ENCODE measurements around the gene RPL9.
A peak's percentile ranks its signal among the peaks of the same experiment; 100 is the strongest.
"Not testable (repeated sequence)": the region's sequence is repeated elsewhere in the genome, so short reads cannot be mapped to it uniquely, and the experiment has no call there.

The RPL9 gene

GRCh38 chr4:39464886-39465501 lies 6.3 kb upstream of the RPL9 start:
- no peak for FAIRE-seq

DNA sequence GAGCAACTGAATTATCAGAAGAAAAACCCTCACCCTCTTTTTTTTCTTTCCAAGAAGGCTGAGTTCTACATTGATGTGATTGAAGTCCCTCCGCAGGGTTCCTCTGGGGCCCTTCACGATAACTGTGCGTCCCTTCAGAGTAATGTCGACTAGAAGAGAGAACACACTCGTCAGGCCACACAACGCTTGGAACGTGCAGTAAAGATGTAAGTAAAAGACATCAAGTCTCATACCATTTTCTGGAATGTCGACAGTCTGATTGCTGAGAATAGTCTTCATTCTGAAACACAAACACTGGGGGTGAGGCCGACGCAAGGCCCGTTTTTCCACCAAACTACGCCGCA lies 589 bp downstream of the RPL9 start:
- not testable (repeated sequence) for FAIRE-seq

DNA sequence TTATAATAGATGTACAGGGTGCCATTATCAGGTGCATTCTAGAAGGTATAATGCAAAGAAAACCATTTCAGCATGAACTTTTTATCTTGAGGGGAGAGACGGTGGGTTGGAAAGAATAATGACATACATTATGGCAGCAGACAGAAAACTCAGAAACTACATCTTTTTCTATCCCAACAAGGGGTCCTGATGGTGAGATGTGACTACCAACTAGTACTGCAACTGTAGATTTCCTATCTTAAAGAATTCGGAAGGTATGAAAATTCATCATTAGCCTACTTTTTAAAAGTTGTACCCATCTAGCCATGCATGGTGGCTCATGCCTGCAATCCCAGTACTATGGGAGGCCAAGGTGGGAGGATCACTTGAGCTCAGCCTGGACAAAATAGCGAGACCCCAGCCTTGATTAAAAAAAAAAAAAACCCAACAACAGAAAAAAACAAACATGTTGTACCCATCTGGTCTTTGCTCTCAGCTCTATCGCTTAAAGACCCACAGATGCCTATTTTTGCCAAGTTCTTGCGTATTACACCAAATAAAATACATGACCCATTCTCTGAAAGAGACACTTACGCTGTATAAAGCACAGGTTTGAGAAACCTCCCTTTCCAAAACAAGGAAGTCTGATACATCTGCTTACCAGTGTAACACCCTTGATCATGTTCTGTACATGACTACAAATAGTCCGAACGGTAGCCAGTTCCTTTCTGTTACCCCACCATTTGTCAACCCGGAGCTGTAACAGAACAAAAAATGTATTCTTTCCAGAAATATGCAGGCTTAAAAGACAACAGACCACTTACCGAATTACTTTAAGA lies 1.6 kb downstream of the RPL9 start:
- FAIRE-seq = no peak

DNA sequence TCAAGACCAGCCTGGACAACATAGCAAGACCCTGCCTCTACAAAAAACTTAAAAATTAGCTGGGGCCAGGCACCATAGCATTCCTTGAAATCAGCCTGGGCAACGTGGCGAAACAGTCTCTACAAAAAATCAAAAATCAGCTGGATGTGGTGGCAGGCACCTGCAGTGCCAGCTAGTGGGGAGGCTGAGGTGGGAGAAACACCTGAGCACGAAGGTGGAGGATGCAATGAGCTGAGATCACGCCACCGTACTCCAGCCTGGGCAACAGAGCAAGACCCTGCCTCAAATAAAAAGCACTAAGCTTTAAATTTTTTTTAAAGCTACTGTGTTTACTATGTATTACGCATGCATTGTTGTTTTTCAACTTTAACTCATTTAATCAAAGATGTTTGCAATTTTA lies 3.2 kb downstream of the RPL9 start:
- FAIRE-seq = no peak

GRCh38 chr4:39453738-39454137 lies 5.0 kb downstream of the RPL9 start:
- no peak for FAIRE-seq

DNA sequence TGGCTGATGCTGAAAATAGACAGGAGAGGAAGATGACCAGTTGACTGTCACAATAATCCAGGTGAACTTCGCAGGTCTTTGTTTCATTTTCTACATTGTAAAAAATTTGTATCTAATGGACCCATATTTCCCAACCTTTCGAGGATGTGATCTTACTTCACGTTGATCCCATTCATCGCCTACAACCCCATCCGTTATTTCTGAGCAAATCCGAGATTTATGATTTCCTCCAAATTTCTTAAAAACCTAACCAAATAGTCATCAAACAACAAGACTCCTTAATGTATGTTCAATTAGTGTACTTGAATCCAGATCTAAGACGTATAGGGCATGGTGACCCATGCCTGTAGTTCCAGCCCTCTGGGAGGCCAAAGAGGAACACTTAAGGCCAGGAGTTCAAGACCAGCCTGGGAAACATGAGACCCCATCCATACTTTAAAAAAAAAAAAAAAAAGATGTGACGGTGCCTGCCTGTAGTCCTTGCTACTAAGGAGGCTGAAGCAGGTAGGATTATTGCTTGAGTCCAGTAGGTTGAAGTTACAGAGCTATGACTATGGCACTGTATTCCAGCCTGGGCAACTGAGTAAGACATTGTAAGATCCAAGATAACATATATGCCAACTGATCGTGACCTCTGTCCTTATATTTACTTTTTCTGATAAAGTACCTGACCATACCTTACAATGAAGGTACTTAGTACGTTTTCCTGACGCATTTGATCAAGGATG lies 5.7 kb downstream of the RPL9 start:
- FAIRE-seq = no peak

GRCh38 chr4:39452153-39452859 lies 6.4 kb downstream of the RPL9 start:
- no peak for FAIRE-seq

DNA sequence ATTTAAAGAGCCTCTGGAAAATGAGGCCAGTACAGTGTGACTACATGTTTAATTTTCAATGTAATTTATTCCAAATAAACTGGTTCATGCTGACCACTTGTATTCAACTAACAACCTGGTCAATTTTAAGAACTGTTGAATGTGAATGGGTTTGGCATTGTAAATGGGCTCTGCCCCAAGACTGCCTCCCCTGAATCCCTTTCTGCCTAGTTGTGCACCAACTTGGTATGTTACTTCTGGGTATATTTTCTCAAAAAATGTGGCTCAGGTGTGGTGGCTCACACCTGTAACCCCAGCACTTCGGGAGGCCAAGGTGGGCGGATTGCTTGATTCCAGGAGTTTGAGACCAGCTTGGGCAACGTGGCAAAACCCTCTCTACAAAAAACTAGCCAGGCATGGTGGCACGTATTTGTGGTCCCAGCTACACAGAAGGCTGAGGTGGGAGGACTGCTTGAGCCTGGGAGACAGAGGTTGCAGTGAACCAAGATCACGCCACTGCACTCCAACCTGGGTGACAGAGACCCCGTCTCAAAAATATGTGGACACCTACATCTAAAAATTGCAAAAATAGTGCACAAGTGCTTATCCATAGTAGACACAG lies 7.2 kb downstream of the RPL9 start:
- no peak for FAIRE-seq

GRCh38 chr4:39450618-39451017 lies 8.1 kb downstream of the RPL9 start:
- FAIRE-seq = no peak

GRCh38 chr4:39446842-39447573 lies 11.7 kb downstream of the RPL9 start:
- no peak for FAIRE-seq

DNA sequence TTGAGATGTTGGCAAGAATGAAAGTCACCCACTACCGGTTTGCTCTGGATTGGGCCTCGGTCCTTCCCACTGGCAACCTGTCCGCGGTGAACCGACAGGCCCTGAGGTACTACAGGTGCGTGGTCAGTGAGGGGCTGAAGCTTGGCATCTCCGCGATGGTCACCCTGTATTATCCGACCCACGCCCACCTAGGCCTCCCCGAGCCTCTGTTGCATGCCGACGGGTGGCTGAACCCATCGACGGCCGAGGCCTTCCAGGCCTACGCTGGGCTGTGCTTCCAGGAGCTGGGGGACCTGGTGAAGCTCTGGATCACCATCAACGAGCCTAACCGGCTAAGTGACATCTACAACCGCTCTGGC lies 12.3 kb downstream of the RPL9 start:
- FAIRE-seq = no peak

DNA sequence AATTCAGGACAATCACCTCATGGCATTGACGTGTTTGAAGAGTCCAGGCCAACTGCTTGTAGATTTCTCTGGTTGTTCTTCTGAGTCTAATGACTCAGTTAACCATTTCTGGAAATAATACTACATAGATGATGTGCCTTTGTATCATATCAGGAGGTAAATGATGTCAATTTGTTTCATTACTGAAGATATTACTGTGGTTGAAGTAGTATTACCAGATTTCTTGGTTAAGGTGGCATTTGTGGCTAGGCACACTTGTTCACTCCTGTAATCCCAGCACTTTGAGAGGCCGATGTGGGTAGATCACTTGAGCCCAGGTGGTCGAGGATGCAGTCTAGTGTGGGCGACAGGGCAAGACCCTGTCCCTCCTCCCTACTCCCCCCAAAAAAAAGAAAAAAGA lies 15.7 kb downstream of the RPL9 start:
- no peak for FAIRE-seq

DNA sequence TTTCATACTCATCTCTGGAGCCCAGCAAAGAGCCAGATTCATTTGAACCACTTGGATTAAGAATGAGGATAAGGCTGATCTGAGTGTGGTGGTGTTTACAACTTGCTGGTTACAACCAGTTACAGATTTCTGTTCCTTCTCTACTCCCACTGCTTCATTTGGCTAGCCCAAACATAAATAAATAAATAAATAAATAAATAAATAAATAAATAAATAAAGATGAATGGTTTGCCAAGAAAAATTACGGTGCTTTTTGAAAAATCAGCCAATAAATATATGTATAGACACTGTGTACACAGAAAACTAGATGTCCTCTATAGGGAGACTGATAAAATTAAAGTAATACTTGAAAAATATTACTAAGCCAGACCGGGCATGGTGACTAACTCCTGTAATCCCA lies 17.1 kb downstream of the RPL9 start:
- FAIRE-seq = no peak

GRCh38 chr4:39435659-39436563 lies 22.8 kb downstream of the RPL9 start:
- no peak for FAIRE-seq

- no peak for FAIRE-seq
Observed at GRCh38 chr4:39433878-39434492, 24.7 kb downstream of the RPL9 start.

DNA sequence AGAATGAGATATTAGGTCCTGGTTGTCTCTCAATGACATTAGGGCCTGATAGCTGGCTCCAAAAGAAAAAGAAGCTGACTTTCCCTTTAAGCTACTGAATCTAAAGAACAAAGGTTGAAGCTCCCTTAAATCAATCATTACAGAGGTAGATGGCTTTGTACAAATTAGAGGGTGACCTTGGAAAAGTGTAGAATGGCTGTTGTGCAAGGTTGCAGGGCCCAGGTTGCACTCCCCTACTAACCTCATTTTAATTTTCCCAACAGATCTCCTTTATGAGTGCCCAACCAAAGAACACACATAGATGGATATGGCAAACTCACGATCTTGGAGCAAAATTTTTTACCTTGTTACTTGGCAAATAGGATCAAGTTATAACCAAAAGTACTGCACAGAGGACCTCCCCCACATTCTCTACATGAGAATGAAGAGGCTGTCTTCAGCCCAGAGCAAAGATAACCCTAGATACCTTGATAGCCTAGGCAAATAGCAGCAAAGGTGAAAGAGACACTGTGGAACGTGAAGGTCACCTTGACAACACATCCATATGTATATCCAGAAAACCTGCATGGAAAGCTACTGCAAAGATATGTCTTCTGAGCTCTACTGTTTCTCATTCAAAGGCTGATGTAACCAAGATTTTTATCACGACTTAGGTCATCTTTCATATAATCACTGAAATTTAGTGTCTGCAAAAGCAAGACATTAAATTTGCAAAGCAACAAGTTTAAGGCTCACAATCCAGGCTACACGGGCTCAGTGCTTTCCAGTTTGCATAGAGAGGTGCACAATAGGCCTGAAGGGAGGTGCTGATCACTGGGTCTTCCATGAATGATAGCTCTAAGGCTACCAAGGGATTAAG lies 29.0 kb downstream of the RPL9 start:
- no peak for FAIRE-seq

- peak; percentile 95 for FAIRE-seq
Observed at GRCh38 chr4:39427520-39428114, 31.1 kb downstream of the RPL9 start.

DNA sequence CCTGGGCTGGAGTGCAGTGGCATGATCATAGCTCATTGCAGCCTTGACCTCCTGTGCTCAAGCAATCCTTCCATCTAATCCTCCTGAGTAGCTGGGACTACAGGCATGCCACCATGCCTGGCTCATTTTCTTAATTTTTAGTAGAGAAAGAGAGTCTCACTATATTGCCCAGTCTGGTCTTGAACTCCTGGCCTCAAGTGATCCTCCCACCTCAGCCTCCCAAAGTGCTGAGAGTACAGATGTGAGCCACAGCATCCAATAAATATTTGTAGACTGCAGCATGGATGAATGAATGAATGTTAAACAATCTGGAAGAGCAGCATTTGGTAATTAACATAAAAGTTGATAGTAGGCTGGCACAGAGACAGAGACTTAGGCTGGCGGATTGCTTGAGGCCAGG lies 32.0 kb downstream of the RPL9 start:
- FAIRE-seq = no peak

- FAIRE-seq = not testable (repeated sequence)
Observed at GRCh38 chr4:39425297-39425696, 33.4 kb downstream of the RPL9 start.

Data from islet of Langerhans (tissue), 1 donor.